Mammary microvascular endothelial cell (primary cell): ENCODE data around the gene CX3CR1. TPM values are rescaled to one million over a fixed set of nuclear protein-coding genes. Genes with fewer than 3 reads are reported as not detected.

Experiments used
- total RNA-seq: library from RNA; depleted of rRNA; stranded (reverse); fragments of >200 nt; gene quantifications from 2 replicates; pipeline ENCODE4 v1.2.3, GENCODE V29; 2015

The CX3CR1 gene
- total RNA-seq = not detected in 2 replicates

GRCh38 chr3:39279745-39280517 lies at the start of gene CX3CR1:
CX3CR1 (minus strand) TSS chr3:39280036; CDS start chr3:39266509, 13,527 bp downstream.

GRCh38 chr3:39329493-39329892 lies 49.7 kb upstream of the CX3CR1 start, which contains the start of gene CCR8:
CCR8 (plus strand) TSS chr3:39329709; CDS start chr3:39332332, 2,623 bp downstream.

Other genes starting within 250 kb of the CX3CR1 start
- not detected in 2 replicates for gene SCN11A, start 228.1 kb downstream of the CX3CR1 start, total RNA-seq
- gene WDR48, start 228.0 kb downstream of the CX3CR1 start, total RNA-seq = 18.1 and 21.2 TPM in 2 replicates
- gene GORASP1, start 172.4 kb downstream of the CX3CR1 start, total RNA-seq = 48.4 and 71.4 TPM in 2 replicates
- 2.2 and 2.4 TPM in 2 replicates for gene TTC21A, start 172.4 kb downstream of the CX3CR1 start, total RNA-seq
- gene CSRNP1, start 126.4 kb downstream of the CX3CR1 start, total RNA-seq = 16.4 and 18.1 TPM in 2 replicates
- gene XIRP1, start 87.4 kb downstream of the CX3CR1 start, total RNA-seq = not detected in 2 replicates
- not detected in 2 replicates for gene CCR8, start 49.7 kb upstream of the CX3CR1 start, total RNA-seq
- 16.7 and 17.0 TPM in 2 replicates for gene SLC25A38, start 103.3 kb upstream of the CX3CR1 start, total RNA-seq
- 1,569 and 1,648 TPM in 2 replicates for gene RPSA, start 126.7 kb upstream of the CX3CR1 start, total RNA-seq
- under 0.01 and 0.05 TPM in 2 replicates for gene MOBP, start 187.6 kb upstream of the CX3CR1 start, total RNA-seq